CD4-positive, alpha-beta T cell treated with Interleukin-21 for 1 hour (primary cell): ENCODE measurements around the gene HRH1.
A peak's percentile ranks its signal among the peaks of the same experiment; 100 is the strongest.

Source experiments
- DNase-seq: peaks from one replicate; pipeline ENCODE4 v3.0.0-alpha.2; 2020

HRH1 gene

GRCh38 chr3:11287404-11287803, 133.1 kb downstream of the HRH1 start:
- DNase-seq: no peak

GRCh38 chr3:11288021-11288491, 133.8 kb downstream of the HRH1 start:
- DNase-seq: no peak

- peak; percentile 53 for DNase-seq
These were observed 134.7 kb downstream of the HRH1 start for GRCh38 chr3:11288786-11289637.

GRCh38 chr3:11289864-11290263, 135.6 kb downstream of the HRH1 start:
- no peak for DNase-seq

- DNase-seq: peak; percentile 76
These were observed 136.7 kb downstream of the HRH1 start for GRCh38 chr3:11290743-11291680.

GRCh38 chr3:11291808-11292207, 137.5 kb downstream of the HRH1 start:
- no peak for DNase-seq

GRCh38 chr3:11297126-11297525, 142.8 kb downstream of the HRH1 start:
- DNase-seq: no peak

- DNase-seq: peak; percentile 42
These were observed 146.7 kb downstream of the HRH1 start for GRCh38 chr3:11300970-11301369.

- no peak for DNase-seq
These were observed 148.2 kb downstream of the HRH1 start for GRCh38 chr3:11302444-11302843.

GRCh38 chr3:11304175-11304574, 149.9 kb downstream of the HRH1 start:
- DNase-seq: no peak

GRCh38 chr3:11305509-11305908, 151.2 kb downstream of the HRH1 start:
- DNase-seq: no peak

- DNase-seq: peak; percentile 42
These were observed 152.7 kb downstream of the HRH1 start for GRCh38 chr3:11306817-11307589.

GRCh38 chr3:11307830-11308432, 153.6 kb downstream of the HRH1 start:
- no peak for DNase-seq

GRCh38 chr3:11310258-11310657, 156.0 kb downstream of the HRH1 start:
- no peak for DNase-seq

- DNase-seq: no peak
These were observed 157.9 kb downstream of the HRH1 start for GRCh38 chr3:11312166-11312565.
